Natural killer cell treated with Interleukin-12 subunit alpha and Interleukin-12 subunit beta and Interleukin-15 and Interleukin-18, amount 100 ng/mL, for 72 hours (primary cell): ENCODE measurements around the gene CAPN13. TPM values are rescaled to one million over a fixed set of nuclear protein-coding genes. Genes with fewer than 3 reads are reported as not detected.

Experiments used
- ATAC-seq, 2 donors: fragments of 150-1000 bp; cut with Tn5 transposase in 1 of 2; sonication (Bioruptor Pico), chemical (Tn5 transposase) in 1 of 2; 2 replicates each; pipeline ENCODE4 v1.10.0; 2021
- DNase-seq: peaks from one replicate; pipeline ENCODE4 v3.0.0; 2022; ENCODE audit warnings: low spot score
- H3K27ac Mint-ChIP-seq, 2 donors: 1 replicate in 1 of 2; 2 replicates in 1 of 2; pipeline ENCODE4 v1.8.0; 2022; ENCODE audit warnings: mixed read lengths in 2 of 2, mild to moderate bottlenecking in 1 of 2, moderate library complexity in 1 of 2
- H3K27me3 Mint-ChIP-seq, 2 donors: 1 replicate in 1 of 2; 2 replicates in 1 of 2; pipeline ENCODE4 v1.8.0; 2022; ENCODE audit warnings: mixed read lengths in 2 of 2
- H3K36me3 Mint-ChIP-seq: one replicate; pipeline ENCODE4 v1.8.0; 2022; ENCODE audit warnings: mixed read lengths
- H3K4me1 Mint-ChIP-seq, 2 donors: 1 replicate in 1 of 2; 2 replicates in 1 of 2; pipeline ENCODE4 v1.8.0; 2022; ENCODE audit warnings: low read depth in 2 of 2, mixed read lengths in 2 of 2, mild to moderate bottlenecking in 1 of 2
- H3K4me3 Mint-ChIP-seq: one replicate; pipeline ENCODE4 v1.8.0; 2022; ENCODE audit warnings: mixed read lengths
- H3K9me3 Mint-ChIP-seq: 2 replicates; pipeline ENCODE4 v1.8.0; 2022; ENCODE audit warnings: mixed read lengths
- total RNA-seq, 2 donors: library from RNA; stranded (reverse); gene quantifications; one replicate each; pipeline ENCODE4 v1.2.3, GENCODE V29; 2022

The CAPN13 gene, protein sequence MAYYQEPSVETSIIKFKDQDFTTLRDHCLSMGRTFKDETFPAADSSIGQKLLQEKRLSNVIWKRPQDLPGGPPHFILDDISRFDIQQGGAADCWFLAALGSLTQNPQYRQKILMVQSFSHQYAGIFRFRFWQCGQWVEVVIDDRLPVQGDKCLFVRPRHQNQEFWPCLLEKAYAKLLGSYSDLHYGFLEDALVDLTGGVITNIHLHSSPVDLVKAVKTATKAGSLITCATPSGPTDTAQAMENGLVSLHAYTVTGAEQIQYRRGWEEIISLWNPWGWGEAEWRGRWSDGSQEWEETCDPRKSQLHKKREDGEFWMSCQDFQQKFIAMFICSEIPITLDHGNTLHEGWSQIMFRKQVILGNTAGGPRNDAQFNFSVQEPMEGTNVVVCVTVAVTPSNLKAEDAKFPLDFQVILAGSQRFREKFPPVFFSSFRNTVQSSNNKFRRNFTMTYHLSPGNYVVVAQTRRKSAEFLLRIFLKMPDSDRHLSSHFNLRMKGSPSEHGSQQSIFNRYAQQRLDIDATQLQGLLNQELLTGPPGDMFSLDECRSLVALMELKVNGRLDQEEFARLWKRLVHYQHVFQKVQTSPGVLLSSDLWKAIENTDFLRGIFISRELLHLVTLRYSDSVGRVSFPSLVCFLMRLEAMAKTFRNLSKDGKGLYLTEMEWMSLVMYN
- not detected for total RNA-seq

DNA sequence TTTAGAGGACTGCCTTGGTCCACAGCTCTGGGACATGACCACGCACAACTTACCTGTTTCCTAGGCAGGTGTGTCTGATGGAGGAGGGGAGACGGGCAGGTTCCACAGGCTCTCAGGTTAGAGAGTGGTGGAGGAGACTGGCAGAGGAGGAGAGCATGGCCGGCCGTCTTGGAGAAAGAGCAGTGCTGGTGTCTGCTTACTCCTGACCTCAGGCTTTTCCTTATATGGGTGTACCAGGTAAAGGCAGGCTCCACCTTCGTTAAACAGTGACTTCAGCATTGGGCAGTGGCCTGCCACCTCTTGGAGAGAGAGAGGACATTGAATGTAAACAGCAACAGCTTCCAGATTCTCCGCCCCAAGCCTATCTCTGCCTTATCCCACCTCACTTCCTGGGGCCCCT lies at the start of gene CAPN13:
Gene CAPN13 (minus strand): TSS at position 198 of the 400 bp plus-strand sequence. CDS start 20,121 bp downstream, outside the sequence.
- Mint-ChIP-seq H3K27ac (no peak within 1 kb of the TSS), H3K36me3 (no peaks in the 10 kb centered on the region), H3K4me1 (no peaks in the 10 kb centered on the region), H3K27me3 (peaks cover 2 to 21% of the 10 kb centered on the region in 2 donors), H3K9me3 (no peaks in the 10 kb centered on the region), H3K4me3 (no peak within 1 kb of the TSS)
- ATAC-seq: no peak
- DNase-seq: no peak

DNA sequence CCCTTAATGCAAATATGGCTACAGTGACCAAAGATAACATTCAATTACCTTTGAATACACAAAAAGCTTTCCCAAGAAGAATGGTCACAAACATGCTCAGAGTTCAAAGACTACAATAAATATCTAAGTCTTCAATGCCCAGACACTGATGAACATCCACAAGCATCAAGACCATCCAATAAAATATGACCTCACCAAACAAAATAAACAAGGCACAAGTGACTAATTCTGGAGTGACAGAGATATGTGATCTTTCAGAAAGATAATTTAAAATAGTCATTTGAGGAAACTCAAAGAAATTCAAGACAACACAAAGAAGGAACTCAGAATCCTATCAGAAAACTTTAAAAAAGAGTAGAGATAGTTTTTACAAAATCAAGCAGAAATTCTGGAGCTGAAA lies 40.6 kb upstream of the CAPN13 start:
- DNase-seq (no peak), ATAC-seq (no peak)
- Mint-ChIP-seq H3K4me3 (no peak overlapping the region), H3K9me3 (peaks cover 2% of the 10 kb centered on the region), H3K27ac (no peak overlapping the region), H3K36me3 (peaks cover 5% of the 10 kb centered on the region), H3K4me1 (no peaks in the 10 kb centered on the region), H3K27me3 (peaks cover 32 to 35% of the 10 kb centered on the region in 2 donors)

DNA sequence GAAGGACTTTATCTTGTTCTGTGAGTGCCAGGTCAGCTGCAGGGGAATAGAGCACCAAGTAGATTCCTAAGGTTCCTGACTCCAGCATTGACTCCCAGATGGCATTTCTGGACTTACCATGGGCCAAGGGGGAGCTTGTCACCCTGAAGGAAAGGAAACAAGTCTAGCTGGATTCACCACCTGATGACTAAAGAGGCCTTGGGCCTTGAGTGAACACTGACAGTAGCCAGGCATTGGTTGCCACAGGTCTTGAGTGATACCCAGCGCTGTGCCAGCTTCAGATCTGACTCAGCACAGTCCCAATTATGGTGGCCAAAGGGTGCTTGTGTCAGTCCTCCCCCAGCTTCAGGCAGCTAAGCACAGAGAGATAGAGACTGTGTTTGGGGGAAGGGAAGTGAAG lies 40.1 kb upstream of the CAPN13 start:
- DNase-seq: no peak
- no peaks in the 10 kb centered on the region for H3K4me1 Mint-ChIP-seq
- no peak for ATAC-seq
- peaks cover 5% of the 10 kb centered on the region for H3K36me3 Mint-ChIP-seq
- H3K27me3 Mint-ChIP-seq: peaks cover 32 to 35% of the 10 kb centered on the region in 2 donors
- H3K9me3 Mint-ChIP-seq: peaks cover 2% of the 10 kb centered on the region
- H3K27ac Mint-ChIP-seq: no peak overlapping the region
- no peak overlapping the region for H3K4me3 Mint-ChIP-seq

DNA sequence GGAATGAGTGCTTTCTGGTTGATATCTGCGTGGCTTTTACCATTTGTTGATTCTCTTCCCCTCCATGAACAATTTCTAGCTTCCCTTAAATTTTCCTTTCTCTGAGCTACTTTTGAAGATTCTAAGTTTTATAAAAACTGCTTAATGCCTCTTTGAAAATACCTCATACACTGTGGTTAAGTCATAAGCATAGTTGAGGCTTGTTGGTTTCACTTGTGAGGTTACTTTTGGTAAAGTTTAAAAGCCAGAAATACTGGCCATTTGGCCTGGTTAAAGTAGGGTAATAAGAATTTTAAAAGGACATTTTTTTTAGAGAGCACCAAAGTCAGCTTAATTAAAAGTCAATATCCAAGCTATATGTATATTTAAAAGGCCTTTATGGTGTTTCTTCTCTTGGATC lies 21.3 kb upstream of the CAPN13 start:
- no peaks in the 10 kb centered on the region for H3K4me1 Mint-ChIP-seq
- H3K4me3 Mint-ChIP-seq: no peak overlapping the region
- peaks cover 2 to 6% of the 10 kb centered on the region in 2 donors for H3K27me3 Mint-ChIP-seq
- H3K27ac Mint-ChIP-seq: no peak overlapping the region
- H3K36me3 Mint-ChIP-seq: no peaks in the 10 kb centered on the region
- DNase-seq (no peak), ATAC-seq (no peak)
- H3K9me3 Mint-ChIP-seq: no peaks in the 10 kb centered on the region

DNA sequence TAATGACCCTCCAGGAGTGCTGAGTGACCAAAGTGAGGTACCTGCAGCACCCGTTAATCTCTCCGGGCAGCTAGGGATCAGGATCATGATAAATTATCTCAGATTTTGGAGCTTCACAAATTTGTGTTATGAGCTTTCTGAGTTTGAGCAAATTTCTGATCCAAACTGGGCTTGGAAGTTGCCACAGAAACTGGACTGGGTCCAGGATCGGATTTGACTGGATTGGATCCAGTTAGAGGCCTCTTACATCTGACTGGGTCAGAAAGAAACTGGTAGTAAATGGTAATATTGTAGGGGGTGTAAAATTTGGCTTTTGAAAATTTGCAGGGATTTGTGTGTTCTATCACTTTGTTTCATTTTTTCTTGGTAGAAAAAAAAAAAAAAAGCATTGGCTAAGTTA lies 19.7 kb upstream of the CAPN13 start:
- ATAC-seq: no peak
- H3K9me3 Mint-ChIP-seq: no peaks in the 10 kb centered on the region
- no peak overlapping the region for H3K4me3 Mint-ChIP-seq
- DNase-seq: no peak
- H3K27me3 Mint-ChIP-seq: peaks cover 2 to 6% of the 10 kb centered on the region in 2 donors
- no peaks in the 10 kb centered on the region for H3K36me3 Mint-ChIP-seq
- H3K27ac Mint-ChIP-seq: no peak overlapping the region
- H3K4me1 Mint-ChIP-seq: no peaks in the 10 kb centered on the region

DNA sequence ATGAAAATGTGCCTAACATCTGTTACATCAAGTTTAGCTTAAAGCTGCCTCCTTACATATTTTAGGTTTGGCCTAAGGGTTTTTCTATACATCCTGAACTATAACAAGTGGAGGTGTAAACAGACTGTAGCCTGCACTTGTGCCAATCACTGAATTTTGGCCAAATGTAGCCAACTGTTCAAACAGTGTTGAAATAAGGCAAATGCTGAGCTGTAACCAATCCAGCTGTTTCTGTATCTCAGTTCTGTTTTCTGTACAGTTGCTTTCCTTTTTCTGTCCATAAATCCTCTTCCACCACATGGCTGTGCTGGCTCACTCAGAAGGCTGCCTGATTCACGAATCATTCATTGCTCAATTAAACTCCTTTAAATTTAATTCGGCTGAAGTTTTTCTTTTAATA lies 19.2 kb upstream of the CAPN13 start:
- no peak for ATAC-seq
- Mint-ChIP-seq H3K27me3 (peaks cover 2 to 6% of the 10 kb centered on the region in 2 donors), H3K4me3 (no peak overlapping the region), H3K4me1 (no peaks in the 10 kb centered on the region), H3K36me3 (no peaks in the 10 kb centered on the region), H3K9me3 (no peaks in the 10 kb centered on the region), H3K27ac (no peak overlapping the region)
- DNase-seq: no peak

DNA sequence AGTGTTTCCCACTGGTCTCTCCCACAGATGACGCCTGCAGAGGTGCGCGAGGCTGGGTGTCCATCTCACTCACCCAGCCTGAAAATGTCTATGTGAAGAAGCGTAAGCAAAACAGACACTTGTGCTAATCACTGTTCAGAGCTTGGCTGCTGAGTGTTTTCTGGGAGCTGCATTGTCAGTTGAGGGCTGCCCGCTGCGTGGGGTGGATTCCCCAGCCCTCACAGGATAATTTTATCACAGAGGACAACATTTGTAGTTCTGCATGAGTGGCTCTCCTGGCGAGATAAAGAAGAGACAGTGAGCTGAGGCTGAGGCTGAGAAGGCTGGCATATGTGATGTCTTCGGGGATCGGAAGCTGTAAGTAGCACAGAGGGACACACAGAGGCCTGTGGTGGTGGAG lies 16.2 kb upstream of the CAPN13 start:
- no peak for DNase-seq
- Mint-ChIP-seq H3K36me3 (no peaks in the 10 kb centered on the region), H3K4me1 (no peaks in the 10 kb centered on the region), H3K9me3 (no peaks in the 10 kb centered on the region), H3K27me3 (peaks cover 0 to 4% of the 10 kb centered on the region in 2 donors), H3K27ac (no peak overlapping the region), H3K4me3 (no peak overlapping the region)
- no peak for ATAC-seq

DNA sequence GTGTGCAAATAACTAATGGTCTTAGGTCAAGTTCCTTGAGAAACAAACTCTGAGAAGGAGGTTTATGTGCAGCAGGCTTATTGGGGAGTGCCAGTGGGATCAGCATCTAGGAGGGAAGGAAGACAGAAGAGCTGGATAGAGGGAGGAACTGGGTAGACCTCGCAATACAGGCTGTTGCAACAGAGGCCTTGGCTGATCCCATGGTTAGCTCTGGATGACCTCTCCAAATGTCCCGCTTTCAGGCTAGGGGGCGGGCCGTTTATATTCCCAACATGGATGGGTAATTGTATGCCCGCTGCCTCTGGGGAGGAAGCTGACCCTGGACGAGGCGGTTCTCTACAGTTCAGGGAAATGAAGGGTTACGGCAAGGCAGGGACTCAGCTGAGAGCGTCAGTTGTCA lies 14.7 kb upstream of the CAPN13 start:
- no peak overlapping the region for H3K4me3 Mint-ChIP-seq
- H3K27me3 Mint-ChIP-seq: peaks cover 0 to 4% of the 10 kb centered on the region in 2 donors
- no peaks in the 10 kb centered on the region for H3K9me3 Mint-ChIP-seq
- DNase-seq (no peak), ATAC-seq (no peak)
- no peak overlapping the region for H3K27ac Mint-ChIP-seq
- no peaks in the 10 kb centered on the region for H3K36me3 Mint-ChIP-seq
- H3K4me1 Mint-ChIP-seq: no peaks in the 10 kb centered on the region

DNA sequence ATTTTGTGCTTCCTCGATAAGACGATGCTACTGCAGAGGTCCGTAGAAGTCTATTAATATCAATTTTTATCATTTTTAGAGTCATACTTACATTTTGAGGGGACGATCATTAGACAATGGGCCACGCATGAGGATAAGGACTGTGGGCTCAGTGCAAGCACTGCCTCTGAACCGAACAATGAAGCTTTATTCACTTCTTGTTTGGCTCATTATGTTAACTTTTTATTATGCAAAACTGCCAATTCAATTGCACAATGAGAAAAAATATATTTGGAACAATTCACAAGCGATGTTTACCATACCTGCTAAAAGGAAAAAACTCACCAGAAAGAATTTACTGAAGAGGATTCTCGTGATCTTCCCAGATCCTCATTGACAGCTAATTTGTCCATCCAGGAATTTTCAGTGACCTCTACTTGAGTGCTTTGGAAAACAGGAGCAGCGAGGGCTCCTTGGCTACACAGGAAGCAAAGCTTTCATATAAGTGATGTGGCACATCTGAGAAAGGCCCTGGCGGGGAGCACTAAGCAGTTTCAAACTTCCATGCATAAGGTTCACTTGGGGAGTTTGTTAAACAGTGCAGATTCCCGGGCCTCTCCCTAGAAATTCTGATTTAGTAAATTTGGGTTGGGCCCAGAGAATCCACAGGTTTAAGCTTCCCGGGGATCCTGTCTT lies 13.3 kb upstream of the CAPN13 start:
- ATAC-seq: no peak
- Mint-ChIP-seq H3K36me3 (no peaks in the 10 kb centered on the region), H3K27ac (no peak overlapping the region), H3K9me3 (no peaks in the 10 kb centered on the region), H3K4me1 (no peaks in the 10 kb centered on the region), H3K27me3 (peaks cover 6 to 9% of the 10 kb centered on the region in 2 donors), H3K4me3 (no peak overlapping the region)
- no peak for DNase-seq

DNA sequence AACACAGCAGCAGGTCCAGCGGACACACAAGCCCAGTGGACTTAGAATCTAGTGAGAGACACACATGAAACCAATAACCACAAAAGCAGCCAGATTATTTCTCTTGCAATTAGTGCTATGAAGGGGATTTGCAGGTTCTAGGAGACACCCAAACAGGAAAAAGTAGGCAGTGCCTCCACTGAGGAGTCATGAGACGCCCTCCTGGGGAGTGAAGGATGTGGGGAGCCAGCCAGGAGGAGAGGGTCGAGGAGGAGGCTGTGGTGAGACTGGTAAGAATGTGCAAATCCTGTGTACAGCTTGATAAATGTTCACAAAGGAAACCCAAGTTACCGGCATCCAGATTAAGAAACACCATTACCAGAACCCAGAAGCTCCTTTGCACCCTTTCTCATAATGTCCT lies 2.7 kb upstream of the CAPN13 start:
- ATAC-seq (no peak), DNase-seq (no peak)
- peaks cover 16 to 48% of the 10 kb centered on the region in 2 donors for H3K27me3 Mint-ChIP-seq
- H3K4me3 Mint-ChIP-seq: no peak overlapping the region
- H3K4me1 Mint-ChIP-seq: no peaks in the 10 kb centered on the region
- no peaks in the 10 kb centered on the region for H3K36me3 Mint-ChIP-seq
- H3K9me3 Mint-ChIP-seq: no peaks in the 10 kb centered on the region
- H3K27ac Mint-ChIP-seq: no peak overlapping the region

DNA sequence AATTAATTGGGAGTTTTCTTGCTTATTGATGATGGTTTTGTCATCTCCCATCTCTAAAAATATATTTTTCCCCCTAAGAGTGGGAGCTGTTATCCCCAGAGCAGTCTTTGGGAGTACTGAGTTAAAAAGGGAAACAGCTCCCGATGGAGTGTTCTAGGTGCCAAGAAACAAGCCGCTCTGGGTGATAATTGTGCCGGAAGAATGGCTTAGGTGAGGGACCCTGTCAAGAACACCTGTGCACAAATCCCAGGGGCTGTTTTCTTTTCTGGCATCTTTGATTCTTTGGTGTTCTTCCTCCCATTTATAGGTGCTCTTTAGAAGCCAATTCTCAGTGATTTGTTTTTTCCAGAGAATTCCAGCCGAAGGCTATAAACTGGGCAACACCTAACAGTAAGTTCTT lies 1.4 kb upstream of the CAPN13 start:
- no peaks in the 10 kb centered on the region for H3K9me3 Mint-ChIP-seq
- H3K27me3 Mint-ChIP-seq: peaks cover 8 to 35% of the 10 kb centered on the region in 2 donors
- H3K27ac Mint-ChIP-seq: no peak overlapping the region
- no peak for ATAC-seq
- H3K4me1 Mint-ChIP-seq: no peaks in the 10 kb centered on the region
- H3K36me3 Mint-ChIP-seq: no peaks in the 10 kb centered on the region
- H3K4me3 Mint-ChIP-seq: no peak overlapping the region
- no peak for DNase-seq

DNA sequence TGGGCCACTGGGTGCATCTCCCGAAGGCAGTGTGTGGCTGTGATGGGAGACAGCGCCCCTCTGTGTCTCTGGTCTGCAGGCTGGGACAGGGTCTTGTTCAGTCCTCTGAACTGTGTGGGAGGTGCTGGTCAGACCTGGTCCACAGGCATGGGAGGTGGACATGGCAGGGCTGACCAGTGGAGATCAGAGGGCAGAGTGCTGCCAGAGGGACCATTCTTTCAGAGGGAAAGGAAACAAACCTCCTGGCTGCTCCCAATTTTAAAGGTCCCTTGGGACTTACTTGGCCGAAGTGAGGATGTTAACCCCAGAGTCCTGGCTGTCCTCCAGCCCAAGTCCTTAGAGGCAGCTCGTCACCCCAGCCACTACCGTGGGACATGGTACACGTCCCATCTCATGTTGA lies 4.0 kb downstream of the CAPN13 start:
- DNase-seq (no peak), ATAC-seq (peak; percentile 14 to 41)
- Mint-ChIP-seq H3K27ac (no peak overlapping the region), H3K9me3 (no peaks in the 10 kb centered on the region), H3K27me3 (peaks cover 0 to 6% of the 10 kb centered on the region in 2 donors), H3K4me1 (no peaks in the 10 kb centered on the region), H3K36me3 (no peaks in the 10 kb centered on the region), H3K4me3 (no peak overlapping the region)

DNA sequence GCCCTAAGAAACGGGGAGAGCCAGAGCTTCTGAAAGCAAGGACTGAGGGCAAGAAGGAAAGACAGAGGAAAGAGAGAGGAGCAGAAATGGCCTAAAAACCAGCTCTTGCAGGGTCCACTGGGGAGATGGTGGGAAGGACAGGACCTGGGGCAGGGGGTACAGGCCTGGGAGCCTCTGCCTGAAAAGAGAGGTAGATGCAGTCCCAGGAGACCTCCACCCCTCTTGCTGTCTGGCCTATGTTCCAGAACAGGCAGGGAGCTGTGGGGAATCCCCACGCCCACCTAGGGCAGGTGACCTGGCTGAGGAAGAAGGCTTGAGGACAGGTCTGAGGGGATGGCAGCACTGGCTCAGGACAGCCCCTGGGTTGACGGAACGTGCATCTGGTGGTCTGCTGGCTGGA lies 4.6 kb downstream of the CAPN13 start:
- no peak for DNase-seq
- H3K27ac Mint-ChIP-seq: no peak overlapping the region
- peak in 1 of 2 donors; percentile 15 for ATAC-seq
- no peaks in the 10 kb centered on the region for H3K36me3 Mint-ChIP-seq
- H3K4me3 Mint-ChIP-seq: no peak overlapping the region
- H3K9me3 Mint-ChIP-seq: no peaks in the 10 kb centered on the region
- no peaks in the 10 kb centered on the region for H3K4me1 Mint-ChIP-seq
- H3K27me3 Mint-ChIP-seq: peaks cover 0 to 8% of the 10 kb centered on the region in 2 donors
